Psoas muscle (tissue), 8 donors: ENCODE results near the gene NMNAT3. TPM values are rescaled to one million over a fixed set of nuclear protein-coding genes. Genes with fewer than 3 reads are reported as not detected.

Experiments used
- ATAC-seq, 4 donors: fragments of 200-7000 bp; cut with Tn5 transposase; one replicate each; pipeline ENCODE4 v1.9.1; 2020; ENCODE audit warnings: moderate library complexity in 3 of 4, mild to moderate bottlenecking in 2 of 4
- DNase-seq, 2 donors: peaks; one replicate each; pipeline ENCODE4 v3.0.0-alpha.2; 2020
- H3K27ac ChIP-seq: fragments of 200-600 bp; one replicate; pipeline ENCODE4 v1.8.0; 2022
- H3K27me3 ChIP-seq, 3 donors: fragments of 200-600 bp in 1 of 3; one replicate each; pipeline versions ENCODE4 v1.6.1 to v1.8.0; 2013 to 2022; ENCODE audit warnings: low read length in 2 of 3, mild to moderate bottlenecking in 2 of 3, moderate library complexity in 1 of 3; ENCODE audit not compliant: insufficient read depth in 3 of 3
- H3K36me3 ChIP-seq, 2 donors: fragments of 200-600 bp in 1 of 2; one replicate each; pipeline versions ENCODE4 v1.6.1 to v1.8.0; 2013 to 2022; ENCODE audit warnings: low read depth in 1 of 2, mild to moderate bottlenecking in 1 of 2, moderate library complexity in 1 of 2; ENCODE audit not compliant: insufficient read depth in 1 of 2
- H3K4me1 ChIP-seq: fragments of 200-600 bp; one replicate; pipeline ENCODE4 v1.8.0; 2022
- H3K4me3 ChIP-seq: fragments of 200-600 bp; one replicate; pipeline ENCODE4 v1.8.0; 2022; ENCODE audit warnings: mild to moderate bottlenecking
- H3K9me3 ChIP-seq: fragments of 200-600 bp; one replicate; pipeline ENCODE4 v1.8.0; 2022
- CTCF ChIP-seq: fragments of 200-600 bp; IDR thresholded peaks from one replicate; pipeline ENCODE4 v1.8.0; 2022; ENCODE audit warnings: antibody characterized with exemption
- WGBS, 3 donors: extraction: QIAGEN DNeasy Blood & Tissue Kit; methylation state at CpG; one replicate each; pipeline versions ENCODE4 v1.1.6 to v1.1.7; 2013; 5-methylcytosine and 5-hydroxymethylcytosine counted together
- intact Hi-C, 2 donors: fragments of 100-400 bp; cut with DNase I; formaldehyde crosslinking; loops; one replicate each; pipeline versions ENCODE4 v1.11.0 to v1.14.2; 2022
- polyA plus RNA-seq, 3 donors: library from polyadenylated mRNA; stranded (reverse); fragments of 200-250 nt; gene quantifications; one replicate each; pipeline ENCODE4 v1.2.3, GENCODE V29; 2013
- total RNA-seq, 4 donors: library from RNA; stranded (reverse); fragmentation: NEBNext Ultra II Directional in 2 of 4; extraction: Animal tissue kit (Norgen Biotek cat#: 25700) in 2 of 4; gene quantifications; one replicate each; pipeline versions ENCODE4 v1.2.1 to v1.2.4, GENCODE V29; 2021 to 2023
- donor health status: healthy with polysubstance abuse.
- donor health status: DM: no; HTN: no; CAD: no; lungs with moderate emphysema.
- donor health status: Bipolar disorder and iron deficiency.
- donor health status: healthy.
- donor health status: DM: yes; HTN: yes; CAD: no.
- donor health status: DM: no; HTN: no; CAD: no.
- donor health status: DM: no; HTN: no; CAD: no.
- donor health status: DM: yes; HTN: yes; CAD: no.

The NMNAT3 gene
- total and polyA plus RNA-seq, 7 donors, result 6.0 to 14.2 (median 8.9) TPM

GRCh38 chr3:139640456-139640855 is 37.3 kb downstream of the NMNAT3 start:
- H3K27me3 ChIP-seq, result no peaks in the 10 kb centered on the region

GRCh38 chr3:139639662-139640061 is 38.1 kb downstream of the NMNAT3 start:
- no peak overlapping the region for H3K27ac ChIP-seq
- H3K4me1 ChIP-seq, result no peaks in the 10 kb centered on the region
- TF ChIP-seq CTCF, result no peak
- H3K9me3 ChIP-seq, result no peaks in the 10 kb centered on the region
- H3K27me3 ChIP-seq, result no peaks in the 10 kb centered on the region
- intact Hi-C loops, result no loop called here
- ATAC-seq (no peak), DNase-seq (no peak)
- no peak overlapping the region for H3K4me3 ChIP-seq
- WGBS, 3 donors, result 15 to 50% (median 29%) methylated on average over 1 of the region's 1 CpG
- no peaks in the 10 kb centered on the region for H3K36me3 ChIP-seq

More at GRCh38 chr3:139640456-139640855, 37.3 kb downstream of the NMNAT3 start:
- Histone ChIP-seq H3K4me1 (no peaks in the 10 kb centered on the region), H3K4me3 (no peak overlapping the region), H3K36me3 (no peaks in the 10 kb centered on the region), H3K9me3 (no peaks in the 10 kb centered on the region), H3K27ac (no peak overlapping the region)
- WGBS, 3 donors, result 30 to 65% (median 33%) methylated on average over 1 of the region's 1 CpG
- DNase-seq (no peak), ATAC-seq (peak in 2 of 4 donors; percentile 47 to 50)
- TF ChIP-seq CTCF, result no peak
- intact Hi-C loops, result no loop called here

- ATAC-seq (no peak), DNase-seq (no peak)
- TF ChIP-seq CTCF, result no peak
- Histone ChIP-seq H3K36me3 (no peaks in the 10 kb centered on the region), H3K9me3 (no peaks in the 10 kb centered on the region), H3K4me1 (no peaks in the 10 kb centered on the region), H3K27ac (no peak overlapping the region), H3K27me3 (no peaks in the 10 kb centered on the region), H3K4me3 (no peak overlapping the region)
- WGBS, 3 donors, result 94 to 100% (median 100%) methylated on average over 2 of the region's 2 CpGs
- intact Hi-C loops, result no loop called here
Observed at GRCh38 chr3:139638518-139638917, 39.3 kb downstream of the NMNAT3 start.

GRCh38 chr3:139636511-139636910 is 41.3 kb downstream of the NMNAT3 start:
- 53 to 64% (median 54%) methylated on average over 2 of the region's 2 CpGs for WGBS, 3 donors
- intact Hi-C loops, result no loop called here
- DNase-seq (no peak), ATAC-seq (no peak)
- Histone ChIP-seq H3K36me3 (no peaks in the 10 kb centered on the region), H3K27ac (no peak overlapping the region), H3K9me3 (no peaks in the 10 kb centered on the region), H3K4me1 (no peaks in the 10 kb centered on the region), H3K27me3 (no peaks in the 10 kb centered on the region), H3K4me3 (no peak overlapping the region)
- TF ChIP-seq CTCF, result no peak

- H3K27me3 ChIP-seq, result no peaks in the 10 kb centered on the region
- H3K9me3 ChIP-seq, result no peaks in the 10 kb centered on the region
- no peaks in the 10 kb centered on the region for H3K36me3 ChIP-seq
- H3K4me3 ChIP-seq, result no peak overlapping the region
- no peak overlapping the region for H3K27ac ChIP-seq
- ATAC-seq (no peak), DNase-seq (no peak)
- TF ChIP-seq CTCF, result no peak
- intact Hi-C loops, result no loop called here
- 83 to 85% (median 83%) methylated on average over 20 of the region's 20 CpGs for WGBS, 3 donors
- no peaks in the 10 kb centered on the region for H3K4me1 ChIP-seq
Observed at GRCh38 chr3:139634111-139634635, 43.6 kb downstream of the NMNAT3 start.
